DOHH2 (cell line): Measurements from ENCODE around the gene IL1RN.

Experiments
- H3F3A ChIP-seq: fragments of 200-600 bp; sonication (generic), shearing (Covaris generic); 2 replicates; pipeline ENCODE4 v1.6.0; 2016; ENCODE audit warnings: antibody characterized with exemption, mild to moderate bottlenecking; ENCODE audit not compliant: control insufficient read depth, insufficient read depth
- H3K27ac ChIP-seq: fragments of 200-600 bp; sonication (generic); 2 replicates; pipeline ENCODE4 v1.5.1; 2014; ENCODE audit warnings: low read depth, mild to moderate bottlenecking, low read length, moderate library complexity
- H3K27me3 ChIP-seq: fragments of 200-600 bp; sonication (generic); 2 replicates; pipeline ENCODE4 v1.6.1; 2014; ENCODE audit warnings: mild to moderate bottlenecking, low read length, mixed read lengths; ENCODE audit not compliant: control insufficient read depth
- H3K36me3 ChIP-seq: fragments of 200-600 bp; sonication (generic); 2 replicates; pipeline ENCODE4 v1.6.1; 2014; ENCODE audit warnings: mild to moderate bottlenecking, low read length, moderate library complexity, mixed read lengths; ENCODE audit not compliant: control insufficient read depth
- H3K4me1 ChIP-seq: fragments of 200-600 bp; sonication (generic); 2 replicates; pipeline ENCODE4 v1.6.1; 2014; ENCODE audit warnings: mild to moderate bottlenecking, low read length, mixed read lengths; ENCODE audit not compliant: control insufficient read depth
- H3K4me2 ChIP-seq: fragments of 200-600 bp; sonication (generic); 2 replicates; pipeline ENCODE4 v1.6.0; 2014; ENCODE audit warnings: mild to moderate bottlenecking, low read length, moderate library complexity
- H3K4me3 ChIP-seq: fragments of 200-600 bp; sonication (generic); 2 replicates; pipeline ENCODE4 v1.5.1; 2014; ENCODE audit warnings: mild to moderate bottlenecking, low read length, mixed read lengths
- H3K79me2 ChIP-seq: fragments of 200-600 bp; sonication (generic); 2 replicates; pipeline ENCODE4 v1.6.1; 2014; ENCODE audit warnings: mild to moderate bottlenecking, low read length, mixed read lengths; ENCODE audit not compliant: control insufficient read depth
- H3K9me2 ChIP-seq: fragments of 200-600 bp; sonication (generic); replicated peaks from 2 replicates; pipeline ENCODE4 v1.6.1; 2014; ENCODE audit warnings: mild to moderate bottlenecking, low read length, mixed read lengths; ENCODE audit not compliant: control insufficient read depth
- H3K9me3 ChIP-seq: fragments of 200-600 bp; sonication (generic); 2 replicates; pipeline ENCODE4 v1.6.1; 2014; ENCODE audit warnings: antibody characterized with exemption, low read length, mixed read lengths; ENCODE audit not compliant: control insufficient read depth, insufficient read depth
- H4K20me1 ChIP-seq: fragments of 200-600 bp; sonication (generic); 2 replicates; pipeline ENCODE4 v1.6.0; 2014; ENCODE audit warnings: low read depth, mild to moderate bottlenecking, antibody characterized with exemption, low read length, moderate library complexity; ENCODE audit not compliant: control insufficient read depth, insufficient read depth
- CTCF ChIP-seq: fragments of 200-600 bp; sonication (generic); IDR thresholded peaks from one replicate; pipeline ENCODE4 v1.5.1; 2014; ENCODE audit warnings: antibody characterized with exemption, mild to moderate bottlenecking, low read depth, low read length; ENCODE audit not compliant: poor library complexity, severe bottlenecking
- EZH2phosphoT487 ChIP-seq: fragments of 200-600 bp; sonication (generic); IDR thresholded peaks from 2 replicates; pipeline ENCODE4 v1.6.1; 2017; ENCODE audit warnings: borderline replicate concordance, mild to moderate bottlenecking, antibody characterized with exemption, low read length, moderate library complexity, mixed read lengths

The IL1RN gene

GRCh38 chr2:113124181-113124961 is 3.0 kb upstream of the IL1RN start:
- Histone ChIP-seq H4K20me1 (no peaks in the 10 kb centered on the region), H3K27ac (no peak overlapping the region), H3K79me2 (no peaks in the 10 kb centered on the region), H3K9me2 (no peaks in the 10 kb centered on the region), H3K9me3 (no peaks in the 10 kb centered on the region), H3K36me3 (no peaks in the 10 kb centered on the region), H3K27me3 (0 out of 2 replicates have a peak, but pooled peaks cover 3% of the 10 kb centered on the region), H3K4me3 (no peak overlapping the region), H3K4me2 (no peak overlapping the region), H3F3A (no peaks in the 10 kb centered on the region), H3K4me1 (peaks cover 33% of the 10 kb centered on the region)
- TF ChIP-seq EZH2phosphoT487 (no peak), CTCF (no peak)

GRCh38 chr2:113124984-113125855 is 2.2 kb upstream of the IL1RN start:
- TF ChIP-seq EZH2phosphoT487 (no peak), CTCF (no peak)
- Histone ChIP-seq H3K9me3 (no peaks in the 10 kb centered on the region), H4K20me1 (no peaks in the 10 kb centered on the region), H3K9me2 (no peaks in the 10 kb centered on the region), H3K27ac (no peak overlapping the region), H3K79me2 (no peaks in the 10 kb centered on the region), H3K36me3 (no peaks in the 10 kb centered on the region), H3K4me2 (no peak overlapping the region), H3K4me1 (peaks cover 33% of the 10 kb centered on the region), H3F3A (no peaks in the 10 kb centered on the region), H3K4me3 (no peak overlapping the region), H3K27me3 (0 out of 2 replicates have a peak, but pooled peaks cover 3% of the 10 kb centered on the region)

- no peaks in the 10 kb centered on the region for H3F3A ChIP-seq
- H3K9me2 ChIP-seq: no peaks in the 10 kb centered on the region
- H3K27me3 ChIP-seq: 0 out of 2 replicates have a peak, but pooled peaks cover 3% of the 10 kb centered on the region
- no peaks in the 10 kb centered on the region for H3K79me2 ChIP-seq
- no peaks in the 10 kb centered on the region for H3K9me3 ChIP-seq
- no peak for TF ChIP-seq EZH2phosphoT487
- no peak for TF ChIP-seq CTCF
- H3K36me3 ChIP-seq: no peaks in the 10 kb centered on the region
- no peaks in the 10 kb centered on the region for H4K20me1 ChIP-seq
- no peak overlapping the region for H3K4me3 ChIP-seq
- peak overlapping the region; percentile 22 for H3K4me2 ChIP-seq
- H3K27ac ChIP-seq: no peak overlapping the region
- peaks cover 22% of the 10 kb centered on the region for H3K4me1 ChIP-seq
Observed at GRCh38 chr2:113127646-113128570, 510 bp downstream of the IL1RN start.
